GM21723 (cell line): ENCODE measurements around the gene CEL.
"Not testable (repeated sequence)": the region's sequence is repeated elsewhere in the genome, so short reads cannot be mapped to it uniquely, and the experiment has no call there.

Source experiments
- ATAC-seq: cut with Tn5 transposase; IDR thresholded peaks from one replicate; pipeline ENCODE4 v1.9.1; 2021; ENCODE audit warnings: mild to moderate bottlenecking, moderate library complexity; ENCODE audit not compliant: unreplicated experiment

CEL gene

DNA sequence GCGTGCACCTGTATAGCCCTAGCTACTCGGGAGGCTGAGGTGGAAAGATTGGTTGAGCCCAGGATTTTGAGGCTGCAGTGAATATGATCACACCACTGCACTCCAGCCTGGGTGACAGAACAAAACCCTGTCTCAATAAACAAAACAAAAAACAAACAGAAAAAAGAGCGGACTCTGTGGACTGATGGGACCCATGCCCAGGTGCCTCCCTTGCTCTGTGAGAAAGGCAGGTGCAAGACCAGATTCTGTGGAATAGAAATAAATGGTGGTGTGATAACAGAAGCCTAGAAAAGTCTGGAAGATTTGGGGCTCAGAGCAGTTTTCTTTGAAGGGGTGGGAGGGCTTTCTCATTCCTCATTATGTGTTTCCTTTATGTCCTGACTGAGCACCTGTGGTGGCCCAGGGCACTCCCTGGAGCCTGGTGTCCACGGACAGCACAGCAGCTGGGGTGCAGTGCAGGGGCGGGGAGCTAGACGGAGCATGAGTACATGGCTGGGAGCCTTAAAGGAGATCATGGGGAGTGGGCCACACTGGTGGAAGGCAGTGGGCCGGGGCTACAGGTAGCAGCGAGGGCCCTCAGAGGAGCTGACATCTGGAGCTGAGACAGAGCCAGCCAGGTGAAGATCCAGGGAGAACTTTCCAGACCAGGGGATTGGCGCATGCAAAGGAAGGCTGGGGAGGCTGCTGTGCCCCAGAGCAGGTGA, 15.4 kb upstream of the CEL start:
- no peak for ATAC-seq

DNA sequence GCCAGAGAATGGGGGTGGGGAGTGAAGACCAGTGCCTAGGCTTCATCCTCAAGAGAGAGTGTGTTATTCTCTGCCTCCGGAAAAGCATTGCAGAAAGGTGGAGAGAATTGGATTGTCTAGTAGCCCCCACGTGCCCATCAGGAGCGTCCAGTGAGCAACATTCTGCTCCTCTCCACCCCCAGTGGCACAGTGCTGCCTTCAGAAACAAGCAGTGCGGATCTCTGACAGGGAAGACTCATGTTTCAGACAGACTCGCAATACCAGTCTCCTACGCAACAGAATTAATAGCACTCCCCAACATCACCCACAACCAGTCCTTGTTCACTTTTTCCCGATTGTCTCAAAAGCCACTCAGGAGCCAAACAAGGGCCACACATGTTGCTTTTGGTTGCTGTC, 14.9 kb upstream of the CEL start:
- ATAC-seq, result no peak

DNA sequence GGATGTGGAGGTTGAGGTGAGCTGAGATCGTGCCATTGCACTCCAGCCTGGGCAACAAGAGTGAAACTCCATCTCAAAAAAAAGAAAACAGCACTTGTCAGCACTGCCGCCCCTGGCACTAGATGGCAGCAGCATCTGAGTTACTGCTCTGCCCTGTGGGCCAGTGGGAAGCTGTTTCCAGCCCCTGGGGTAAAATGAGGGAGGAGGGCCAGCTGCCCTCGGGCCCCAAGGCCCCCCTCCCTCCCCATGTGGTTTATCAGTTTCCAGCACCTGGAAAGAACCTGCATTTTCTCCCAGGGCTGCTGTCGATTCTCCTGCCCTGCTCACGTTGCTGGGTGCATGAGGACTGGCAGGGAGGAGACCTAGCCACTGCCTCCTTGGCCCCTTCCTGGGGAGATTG, 13.2 kb upstream of the CEL start:
- ATAC-seq, result no peak

DNA sequence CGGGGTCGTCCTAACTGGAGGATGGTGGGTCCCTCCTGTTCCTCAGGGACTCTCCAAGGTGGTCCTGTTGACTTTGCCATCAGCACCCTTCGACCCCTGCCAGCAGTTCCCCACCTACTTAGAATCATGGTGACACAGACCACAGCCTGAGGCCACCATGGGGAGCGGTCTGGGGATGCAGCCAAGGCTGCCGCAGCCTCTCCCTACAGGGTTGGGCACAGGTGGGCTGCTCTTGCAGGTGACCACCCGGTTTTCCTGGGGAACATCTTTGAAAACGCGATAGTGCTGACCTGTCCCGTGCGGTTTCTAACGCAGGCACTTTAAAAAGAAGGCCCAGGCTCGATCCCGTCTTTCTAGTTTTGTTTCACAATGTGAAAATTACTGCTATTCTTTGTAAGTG, 12.7 kb upstream of the CEL start:
- ATAC-seq, result no peak

DNA sequence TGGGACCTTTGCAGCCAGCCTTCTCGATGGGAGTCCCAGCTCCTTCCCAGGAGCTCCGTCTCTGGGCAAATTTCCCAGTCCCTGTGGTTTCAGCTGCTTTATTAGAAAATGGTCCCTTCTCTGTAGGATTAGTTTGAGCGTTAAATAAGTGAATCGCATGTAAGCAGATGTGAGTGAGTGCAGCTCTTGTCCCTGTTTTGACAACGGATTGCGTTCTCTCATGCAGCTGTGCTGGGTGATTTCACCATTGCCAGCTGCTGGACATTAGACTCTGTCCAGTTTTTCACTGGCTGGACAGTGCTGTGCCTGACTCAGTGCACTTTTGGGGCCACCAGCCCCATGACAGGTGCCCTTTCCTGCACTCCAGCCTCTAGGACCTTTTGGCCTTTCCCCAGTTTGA, 11.6 kb upstream of the CEL start:
- ATAC-seq, result no peak

DNA sequence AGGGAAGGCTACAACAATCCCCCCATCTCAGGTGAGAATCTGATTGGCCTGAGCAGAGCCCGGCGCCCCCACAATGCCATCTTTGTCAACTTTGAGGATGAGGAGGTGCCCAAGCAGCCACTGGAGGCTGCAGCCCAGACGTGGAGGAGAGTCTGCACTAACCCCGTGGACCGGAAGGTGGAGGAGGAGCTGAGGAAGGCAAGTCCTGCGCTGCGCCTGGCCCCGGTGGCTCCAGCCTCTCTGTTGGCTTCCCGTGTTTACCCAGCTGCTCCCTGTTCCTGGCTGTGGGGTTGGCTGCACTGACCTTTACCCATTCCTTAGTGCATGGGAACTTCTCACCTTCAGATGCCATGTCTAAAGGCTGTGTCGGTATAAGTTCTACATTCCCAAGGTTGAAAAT, 11.0 kb upstream of the CEL start:
- ATAC-seq, result no peak

DNA sequence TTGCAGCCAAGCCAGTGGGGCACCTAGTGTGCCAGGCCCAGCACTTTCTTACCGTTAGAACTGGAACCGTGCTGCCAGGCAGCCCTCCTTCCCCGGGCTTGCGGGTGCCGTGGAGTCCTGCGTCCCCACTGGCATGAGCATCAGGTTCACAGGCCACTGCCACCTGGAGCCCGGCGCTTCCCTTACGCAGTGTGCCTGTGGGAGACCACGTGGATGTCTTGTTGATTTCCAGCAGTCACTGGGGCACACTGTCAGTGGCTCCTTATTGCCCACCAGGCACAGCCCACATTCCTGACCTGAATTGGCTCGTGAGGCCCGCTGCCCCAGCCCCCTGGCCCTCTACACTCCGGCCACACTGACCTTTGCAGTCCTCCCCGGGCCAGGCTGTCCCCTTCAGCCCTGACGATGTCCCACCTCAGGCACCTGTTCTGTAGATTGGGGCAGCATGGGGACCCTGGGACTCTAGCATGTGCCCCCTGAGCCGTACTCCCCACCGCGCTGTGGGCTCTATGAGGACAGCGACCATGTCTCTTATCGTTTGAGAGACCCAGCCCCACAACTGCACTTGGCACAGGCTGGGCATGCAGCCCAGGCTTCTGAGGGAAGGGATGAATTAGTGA, 10.4 kb upstream of the CEL start:
- ATAC-seq, result no peak

DNA sequence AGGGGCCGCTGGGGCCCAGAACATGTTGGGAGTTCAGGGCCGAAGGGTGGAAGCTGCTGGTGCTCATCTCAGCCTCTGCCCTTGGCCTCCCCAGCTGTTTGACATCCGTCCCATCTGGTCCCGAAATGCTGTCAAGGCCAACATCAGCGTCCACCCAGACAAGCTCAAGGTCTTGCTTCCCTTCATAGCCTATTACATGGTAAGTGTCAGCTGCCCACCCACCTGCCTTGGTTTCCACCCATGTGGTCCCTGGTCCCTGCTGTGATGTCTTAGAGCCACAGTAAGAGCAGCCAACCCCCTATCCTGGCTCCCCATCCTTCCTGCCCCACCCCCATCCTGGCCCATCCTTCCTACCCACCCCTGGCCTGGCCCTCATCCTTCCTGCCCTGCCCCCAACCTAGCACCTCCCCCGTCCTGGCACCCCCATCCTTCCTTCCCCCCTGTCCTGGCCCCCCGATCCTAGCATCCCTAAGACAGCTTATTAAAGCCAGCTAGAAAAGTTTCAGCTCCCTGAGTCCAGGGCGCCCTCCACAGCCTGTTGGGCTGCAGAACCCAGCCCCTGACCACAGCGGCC, 9.7 kb upstream of the CEL start:
- ATAC-seq, result no peak

DNA sequence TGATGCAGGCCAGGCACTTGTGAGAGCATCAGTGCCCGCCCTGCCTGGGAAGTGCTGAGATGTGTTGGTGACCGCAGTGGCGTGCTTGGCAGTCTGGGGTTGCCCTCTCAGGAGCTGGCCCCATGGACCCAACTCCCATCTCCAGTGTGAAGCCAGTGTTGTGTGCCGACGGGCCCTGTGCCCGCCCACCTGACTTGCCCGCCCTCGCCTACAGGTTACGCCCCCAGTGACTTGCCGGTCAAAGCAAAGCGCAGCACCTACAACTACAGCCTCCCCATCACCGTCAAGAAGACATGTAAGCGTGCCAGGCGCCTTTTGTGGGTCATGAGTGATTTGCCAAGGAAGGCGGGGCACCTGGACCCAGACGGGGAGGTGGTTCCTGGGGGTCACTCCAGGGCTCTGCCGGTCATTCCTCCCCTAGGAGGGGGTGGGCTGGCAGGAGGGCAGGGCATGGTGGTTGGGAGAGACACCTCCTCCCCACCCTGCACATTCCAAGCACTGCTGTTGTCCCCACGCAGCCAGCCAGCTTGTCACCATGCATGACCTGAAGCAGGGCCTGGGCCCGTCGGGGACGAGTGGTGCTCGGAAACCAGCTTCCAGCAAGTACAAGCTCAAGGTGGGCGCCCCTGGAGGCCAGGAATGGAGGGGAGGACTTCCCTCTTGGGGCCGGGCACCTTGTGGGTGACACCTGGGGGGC, 7.4 kb upstream of the CEL start:
- no peak for ATAC-seq

DNA sequence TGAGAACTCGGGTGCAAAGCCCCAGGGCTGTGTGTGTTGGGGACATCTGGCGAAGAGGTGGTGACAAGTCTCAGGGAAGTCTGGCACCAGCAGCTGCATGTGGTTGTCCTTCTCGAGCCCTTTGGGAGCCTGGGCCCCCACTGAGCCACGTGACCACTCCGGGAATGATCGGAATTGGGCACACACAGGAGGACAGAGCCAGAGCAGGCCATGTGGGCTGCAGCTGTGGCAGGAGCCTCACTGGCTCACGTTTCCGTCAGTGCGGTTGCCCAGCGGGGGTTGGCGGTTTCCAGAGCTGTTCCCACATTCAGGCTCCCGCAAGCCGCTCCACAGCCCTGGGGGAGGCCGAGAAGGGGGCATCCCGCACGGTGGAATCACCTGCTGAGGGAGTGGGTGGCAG, 6.8 kb upstream of the CEL start:
- ATAC-seq, result no peak

DNA sequence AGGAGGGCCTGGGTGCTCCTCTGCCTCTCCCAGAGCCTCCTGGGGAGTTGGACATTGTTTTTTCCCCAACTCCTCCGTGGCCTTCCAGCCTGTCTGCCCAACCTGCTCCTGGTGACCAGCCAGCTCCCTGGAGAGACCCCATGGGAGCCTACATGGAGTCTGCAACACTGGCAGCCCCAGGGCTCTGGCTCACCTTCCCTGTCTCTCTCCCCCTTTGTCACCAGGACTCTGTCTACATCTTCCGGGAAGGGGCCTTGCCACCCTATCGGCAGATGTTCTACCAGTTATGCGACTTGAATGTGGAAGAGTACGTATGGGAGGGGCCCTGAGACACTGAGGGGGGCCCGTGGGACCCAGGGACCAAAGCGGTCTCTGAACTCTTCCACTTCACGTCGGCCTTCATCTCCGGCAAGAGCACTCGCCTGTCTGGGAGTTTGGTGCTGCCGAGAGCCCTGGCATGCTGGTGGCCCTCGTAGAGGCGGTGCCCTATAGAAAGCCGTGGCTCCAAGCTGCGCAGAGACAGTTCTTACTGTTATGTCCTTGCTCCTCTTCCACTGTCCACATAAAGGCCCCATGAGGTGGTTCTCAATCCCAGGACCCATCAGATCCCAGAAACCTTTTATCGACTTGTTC, 5.9 kb upstream of the CEL start:
- no peak for ATAC-seq

DNA sequence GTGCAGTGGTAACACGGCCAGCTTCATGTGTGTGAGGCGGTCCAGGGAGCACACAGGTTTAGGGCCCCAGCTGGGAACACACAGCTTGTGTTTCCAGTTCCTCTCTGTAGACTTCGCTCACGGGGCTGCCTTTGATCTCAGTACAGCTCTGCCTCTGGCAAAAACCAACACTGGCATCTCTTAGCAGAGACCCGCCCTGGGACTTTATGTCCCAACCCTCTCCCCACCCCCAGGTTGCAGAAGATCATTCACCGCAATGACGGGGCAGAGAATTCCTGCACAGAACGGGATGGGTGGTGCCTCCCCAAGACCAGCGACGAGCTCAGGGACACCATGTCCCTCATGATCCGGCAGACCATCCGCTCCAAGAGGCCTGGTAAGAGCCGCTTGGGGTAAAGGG, 5.2 kb upstream of the CEL start:
- no peak for ATAC-seq

DNA sequence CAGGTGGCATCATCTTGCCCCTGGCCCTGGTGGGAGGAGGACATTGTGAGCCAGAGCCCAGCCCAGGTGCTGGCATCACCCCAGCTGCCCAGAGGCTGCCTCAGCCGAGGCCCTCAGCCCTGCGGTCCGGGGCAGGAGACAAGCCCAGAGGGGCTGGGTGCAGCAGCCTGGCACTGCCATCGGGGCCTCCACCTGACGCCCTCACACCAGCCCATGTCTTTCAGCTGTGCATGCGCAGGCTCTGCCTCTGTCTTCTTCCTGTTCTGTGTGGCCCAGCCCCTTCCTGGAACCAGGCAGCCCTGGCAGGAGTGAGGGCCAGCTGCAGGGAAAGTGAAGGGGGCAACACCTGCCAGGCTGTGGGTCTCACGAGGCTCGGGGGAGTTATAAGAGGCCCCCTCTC, 4.8 kb upstream of the CEL start:
- ATAC-seq, result no peak

DNA sequence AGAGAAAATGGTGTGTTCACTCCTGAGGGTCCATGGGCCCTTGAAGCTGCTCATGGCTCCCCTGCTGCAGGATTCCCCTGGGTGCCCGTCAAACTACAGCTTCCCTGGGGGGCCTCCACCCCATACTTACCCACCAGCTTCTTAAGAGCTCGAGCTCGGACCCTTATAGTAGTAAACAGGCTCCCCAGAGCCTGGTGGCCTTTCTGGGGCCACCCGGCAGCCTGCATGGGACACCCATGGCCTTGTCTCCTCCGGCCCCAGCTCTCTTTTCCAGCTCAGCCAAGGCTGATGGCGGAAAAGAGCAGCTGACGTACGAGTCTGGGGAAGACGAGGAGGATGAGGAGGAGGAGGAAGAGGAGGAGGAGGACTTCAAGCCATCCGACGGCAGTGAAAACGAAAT, 4.2 kb upstream of the CEL start:
- ATAC-seq, result no peak

DNA sequence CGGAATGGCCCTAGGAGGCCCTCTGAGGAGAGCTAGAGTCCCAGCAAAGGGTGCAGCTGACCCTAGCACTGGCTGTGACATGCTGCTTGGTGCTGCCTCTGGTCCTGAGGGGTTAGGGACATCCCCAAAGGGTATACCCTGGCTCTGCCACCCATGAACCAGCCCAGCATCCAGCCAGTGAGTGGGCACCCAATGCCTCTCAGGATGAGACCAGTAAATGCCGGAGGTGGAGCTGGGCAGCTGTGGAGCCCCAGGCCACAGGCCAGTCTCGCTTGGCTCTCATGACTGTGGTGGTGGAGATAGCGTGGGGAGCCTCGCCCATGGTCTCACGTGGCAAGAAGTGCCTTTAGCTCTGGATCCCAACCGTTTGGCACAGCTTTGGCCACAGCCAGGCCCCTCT, 3.7 kb upstream of the CEL start:
- ATAC-seq, result no peak

DNA sequence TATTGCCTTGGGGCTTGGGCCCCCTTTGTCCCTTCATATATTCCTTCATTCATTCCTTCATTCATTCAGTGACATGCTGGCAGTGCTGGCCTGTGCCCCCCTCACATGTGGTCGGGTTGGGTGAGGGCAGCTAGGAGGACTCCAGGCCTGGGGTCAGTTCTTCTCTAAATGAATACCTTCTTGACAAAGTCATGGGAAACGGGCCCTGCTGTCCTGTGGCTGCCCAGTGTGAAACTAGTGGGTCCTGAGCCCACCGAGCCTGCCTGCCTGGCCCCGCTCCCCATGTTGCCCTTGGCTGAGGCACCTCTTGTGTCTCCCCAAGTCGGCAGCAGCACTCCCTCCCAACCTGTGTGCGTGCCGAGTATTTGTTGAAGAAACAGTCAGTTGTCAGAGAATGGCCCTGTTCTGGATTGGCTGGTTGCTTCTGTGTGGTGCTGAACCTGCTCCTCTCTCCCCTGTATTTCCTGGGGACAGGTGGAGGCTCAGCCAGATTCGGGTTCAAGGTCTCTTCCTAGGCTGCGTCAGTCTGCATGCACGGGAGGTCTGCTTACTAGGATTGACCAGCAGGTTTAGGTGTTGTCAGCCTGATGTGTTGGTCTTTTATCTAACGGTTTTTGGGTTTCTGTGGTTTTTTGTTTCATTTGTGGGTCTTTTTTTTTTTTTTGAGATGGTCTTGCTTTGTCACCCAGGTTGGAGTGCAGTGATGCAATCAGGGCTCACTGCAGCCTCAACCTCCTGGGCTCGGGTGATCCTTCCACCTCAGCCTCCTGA, 3.0 kb upstream of the CEL start:
- no peak for ATAC-seq

DNA sequence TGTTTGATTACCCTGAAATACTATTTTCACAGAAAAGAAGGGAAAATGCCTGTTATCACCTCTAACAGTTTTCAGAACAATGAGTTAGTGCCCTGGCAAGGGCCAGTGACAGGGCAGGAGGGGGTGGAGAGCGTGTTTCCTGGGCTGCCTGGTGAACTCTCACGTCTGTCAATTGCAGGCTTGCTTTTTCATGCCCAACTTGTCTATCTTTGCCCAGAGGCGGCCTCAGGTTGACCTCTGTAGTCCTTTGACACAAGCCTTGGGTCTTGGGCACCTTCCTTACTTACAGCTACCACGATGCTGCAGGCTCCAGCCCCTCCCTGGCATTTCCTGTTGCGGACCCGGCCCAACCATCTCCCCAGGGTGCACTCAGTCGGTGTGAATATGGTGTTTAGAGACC, 2.2 kb upstream of the CEL start:
- no peak for ATAC-seq

DNA sequence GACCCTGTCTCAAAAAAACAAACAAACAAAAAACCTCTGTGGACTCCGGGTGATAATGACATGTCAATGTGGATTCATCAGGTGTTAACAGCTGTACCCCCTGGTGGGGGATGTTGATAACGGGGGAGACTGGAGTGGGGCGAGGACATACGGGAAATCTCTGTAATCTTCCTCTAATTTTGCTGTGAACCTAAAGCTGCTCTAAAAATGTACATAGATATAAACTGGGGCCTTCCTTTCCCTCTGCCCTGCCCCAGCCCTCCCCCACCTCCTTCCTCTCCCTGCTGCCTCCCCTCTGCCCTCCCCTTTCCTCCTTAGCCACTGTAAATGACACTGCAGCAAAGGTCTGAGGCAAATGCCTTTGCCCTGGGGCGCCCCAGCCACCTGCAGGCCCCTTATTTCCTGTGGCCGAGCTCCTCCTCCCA, 1.4 kb upstream of the CEL start:
- ATAC-seq, result no peak

DNA sequence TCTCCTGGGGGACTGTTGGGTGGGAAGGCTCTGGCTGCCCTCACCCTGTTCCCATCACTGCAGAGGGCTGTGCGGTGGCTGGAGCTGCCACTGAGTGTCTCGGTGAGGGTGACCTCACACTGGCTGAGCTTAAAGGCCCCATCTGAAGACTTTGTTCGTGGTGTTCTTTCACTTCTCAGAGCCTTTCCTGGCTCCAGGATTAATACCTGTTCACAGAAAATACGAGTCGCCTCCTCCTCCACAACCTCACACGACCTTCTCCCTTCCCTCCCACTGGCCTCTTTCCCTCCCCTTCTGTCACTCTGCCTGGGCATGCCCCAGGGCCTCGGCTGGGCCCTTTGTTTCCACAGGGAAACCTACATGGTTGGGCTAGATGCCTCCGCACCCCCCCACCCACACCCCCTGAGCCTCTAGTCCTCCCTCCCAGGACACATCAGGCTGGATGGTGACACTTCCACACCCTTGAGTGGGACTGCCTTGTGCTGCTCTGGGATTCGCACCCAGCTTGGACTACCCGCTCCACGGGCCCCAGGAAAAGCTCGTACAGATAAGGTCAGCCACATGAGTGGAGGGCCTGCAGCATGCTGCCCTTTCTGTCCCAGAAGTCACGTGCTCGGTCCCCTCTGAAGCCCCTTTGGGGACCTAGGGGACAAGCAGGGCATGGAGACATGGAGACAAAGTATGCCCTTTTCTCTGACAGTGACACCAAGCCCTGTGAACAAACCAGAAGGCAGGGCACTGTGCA, 590 bp upstream of the CEL start:
- not testable (repeated sequence) for ATAC-seq

DNA sequence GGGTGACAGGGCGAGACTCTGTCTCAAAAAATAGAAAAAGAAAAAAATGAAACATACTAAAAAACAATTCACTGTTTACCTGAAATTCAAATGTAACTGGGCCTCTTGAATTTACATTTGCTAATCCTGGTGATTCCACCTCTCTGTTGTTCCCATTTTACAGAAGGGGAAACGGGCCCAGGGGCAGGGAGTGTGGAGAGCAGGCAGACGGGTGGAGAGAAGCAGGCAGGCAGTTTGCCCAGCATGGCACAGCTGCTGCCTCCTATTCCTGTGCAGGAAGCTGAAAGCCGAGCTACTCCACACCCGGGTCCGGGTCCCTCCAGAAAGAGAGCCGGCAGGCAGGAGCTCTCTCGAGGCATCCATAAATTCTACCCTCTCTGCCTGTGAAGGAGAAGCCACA, 788 bp downstream of the CEL start:
- not testable (repeated sequence) for ATAC-seq
